Activated CD8-positive, alpha-beta memory T cell treated with anti-CD3 and anti-CD28 coated beads for 4 hours (primary cell): Measurements from ENCODE around the gene PAQR4.
A peak's percentile ranks its signal among the peaks of the same experiment; 100 is the strongest.

ENCODE experiments used
- DNase-seq, 2 donors: peaks; one replicate each; pipeline ENCODE4 v3.0.0-alpha.2; 2020; ENCODE audit warnings: low read depth in 2 of 2

PAQR4 gene

GRCh38 chr16:2964475-2965336 lies 4.4 kb upstream of the PAQR4 start:
- DNase-seq, result no peak

- DNase-seq, result no peak
These were observed 2.9 kb upstream of the PAQR4 start for GRCh38 chr16:2966043-2966807.

- DNase-seq, result no peak
These were observed 2.3 kb upstream of the PAQR4 start for GRCh38 chr16:2966808-2967191.

GRCh38 chr16:2967211-2967631 lies 1.9 kb upstream of the PAQR4 start:
- no peak for DNase-seq

- DNase-seq, result no peak
These were observed 1.4 kb upstream of the PAQR4 start for GRCh38 chr16:2967721-2968161.

GRCh38 chr16:2968368-2968737 lies 795 bp upstream of the PAQR4 start:
- no peak for DNase-seq

GRCh38 chr16:2969545-2970521 lies 685 bp downstream of the PAQR4 start:
- DNase-seq, result peak in 1 of 2 donors; percentile 32

- no peak for DNase-seq
These were observed 1.4 kb downstream of the PAQR4 start for GRCh38 chr16:2970563-2970962.

GRCh38 chr16:2971134-2971984 lies 2.2 kb downstream of the PAQR4 start:
- DNase-seq, result no peak

GRCh38 chr16:2971985-2972784 lies 3.0 kb downstream of the PAQR4 start:
- no peak for DNase-seq

- DNase-seq, result no peak
These were observed 3.9 kb downstream of the PAQR4 start for GRCh38 chr16:2973093-2973492.

- no peak for DNase-seq
These were observed 4.6 kb downstream of the PAQR4 start for GRCh38 chr16:2973605-2974318.

- no peak for DNase-seq
These were observed 5.3 kb downstream of the PAQR4 start for GRCh38 chr16:2974319-2975056.

GRCh38 chr16:2975161-2975795 lies 6.1 kb downstream of the PAQR4 start:
- DNase-seq, result no peak

- no peak for DNase-seq
These were observed 7.1 kb downstream of the PAQR4 start for GRCh38 chr16:2976201-2976600.

- no peak for DNase-seq
These were observed 7.5 kb downstream of the PAQR4 start for GRCh38 chr16:2976673-2977072.

- DNase-seq, result no peak
These were observed 8.3 kb downstream of the PAQR4 start for GRCh38 chr16:2977440-2977839.

GRCh38 chr16:2979669-2980226 lies 10.6 kb downstream of the PAQR4 start:
- DNase-seq, result no peak
